Ascending aorta (tissue), 2 donors: ENCODE measurements around the gene PRKAG3. TPM values are rescaled to one million over a fixed set of nuclear protein-coding genes. Genes with fewer than 3 reads are reported as not detected.

Source experiments
- DNase-seq, 2 donors: peaks; one replicate each; pipeline ENCODE4 v3.0.0-alpha.2; 2019; ENCODE audit warnings: low spot score in 2 of 2
- H3K27ac ChIP-seq, 2 donors: fragments of 200-600 bp; sonication (generic); one replicate each; pipeline ENCODE4 v1.5.1; 2016 to 2017; ENCODE audit warnings: mild to moderate bottlenecking in 1 of 2
- H3K27me3 ChIP-seq: fragments of 200-600 bp; sonication (generic); one replicate; pipeline ENCODE4 v1.5.1; 2017
- H3K36me3 ChIP-seq, 2 donors: fragments of 200-600 bp; sonication (generic); one replicate each; pipeline ENCODE4 v1.5.1; 2016
- H3K4me1 ChIP-seq, 2 donors: fragments of 200-600 bp; sonication (generic); one replicate each; pipeline ENCODE4 v1.5.1; 2016 to 2017; ENCODE audit warnings: mild to moderate bottlenecking in 1 of 2
- H3K4me3 ChIP-seq, 2 donors: fragments of 200-600 bp; sonication (generic); one replicate each; pipeline ENCODE4 v1.5.1; 2016 to 2017; ENCODE audit warnings: mild to moderate bottlenecking in 1 of 2
- H3K9me3 ChIP-seq, 2 donors: fragments of 200-600 bp; sonication (generic); one replicate each; pipeline ENCODE4 v1.5.1; 2016
- CTCF ChIP-seq, 3 experiments: fragments of 200-600 bp in 2 of 3; fragments of 450-650 bp in 1 of 3; sonication (generic) in 2 of 3; IDR thresholded peaks; one replicate each; pipeline ENCODE4 v1.5.1; 2016 to 2019; ENCODE audit warnings: antibody characterized with exemption in 3 of 3, mild to moderate bottlenecking in 1 of 3, moderate library complexity in 1 of 3
- intact Hi-C: fragments of 100-400 bp; cut with DNase I; formaldehyde crosslinking; loops from one replicate; pipeline ENCODE4 v1.15.1; 2023
- total RNA-seq: library from RNA; depleted of rRNA; stranded (reverse); fragments of >200 nt; gene quantifications from one replicate; pipeline ENCODE4 v1.1.0, GENCODE V29; 2016

PRKAG3 gene
- total RNA-seq, 1 donor from 2014 or later, result not detected

GRCh38 chr2:218867900-218868299, 36.3 kb upstream of the PRKAG3 start:
- TF ChIP-seq CTCF (IDR thresholded peaks at IDR 0.05), result no peak
- no peaks in the 10 kb centered on the region for H3K36me3 ChIP-seq
- no peak overlapping the region for H3K4me3 ChIP-seq
- no peak overlapping the region for H3K27ac ChIP-seq
- H3K9me3 ChIP-seq, result no peaks in the 10 kb centered on the region
- no peak for DNase-seq
- H3K4me1 ChIP-seq, result peaks cover 3 to 4% of the 10 kb centered on the region in 2 donors
- intact Hi-C loops, result no loop called here
- no peaks in the 10 kb centered on the region for H3K27me3 ChIP-seq

- TF ChIP-seq CTCF (IDR thresholded peaks at IDR 0.05), result no peak
- peaks cover 0 to 2% of the 10 kb centered on the region in 2 donors for H3K4me1 ChIP-seq
- intact Hi-C loops, result no loop called here
- no peak overlapping the region for H3K27ac ChIP-seq
- no peak for DNase-seq
- H3K27me3 ChIP-seq, result peaks cover 9% of the 10 kb centered on the region
- H3K36me3 ChIP-seq, result no peaks in the 10 kb centered on the region
- H3K4me3 ChIP-seq, result no peak overlapping the region
- H3K9me3 ChIP-seq, result no peaks in the 10 kb centered on the region
These were observed 34.4 kb upstream of the PRKAG3 start for GRCh38 chr2:218865999-218866398.

- peaks cover 0 to 8% of the 10 kb centered on the region in 2 donors for H3K4me1 ChIP-seq
- no peaks in the 10 kb centered on the region for H3K9me3 ChIP-seq
- H3K36me3 ChIP-seq, result no peaks in the 10 kb centered on the region
- no peak for TF ChIP-seq CTCF (IDR thresholded peaks at IDR 0.05)
- H3K27ac ChIP-seq, result no peak overlapping the region
- no peak overlapping the region for H3K4me3 ChIP-seq
- intact Hi-C loops, result no loop called here
- no peak for DNase-seq
- peaks cover 15% of the 10 kb centered on the region for H3K27me3 ChIP-seq
These were observed 33.8 kb upstream of the PRKAG3 start for GRCh38 chr2:218865396-218865795.

GRCh38 chr2:218863021-218863520, 31.5 kb upstream of the PRKAG3 start:
- no peaks in the 10 kb centered on the region for H3K36me3 ChIP-seq
- intact Hi-C loops, result no loop called here
- peaks cover 28% of the 10 kb centered on the region for H3K27me3 ChIP-seq
- H3K4me3 ChIP-seq, result no peak overlapping the region
- no peak for TF ChIP-seq CTCF (IDR thresholded peaks at IDR 0.05)
- peaks cover 0 to 14% of the 10 kb centered on the region in 2 donors for H3K4me1 ChIP-seq
- no peaks in the 10 kb centered on the region for H3K9me3 ChIP-seq
- DNase-seq, result no peak
- H3K27ac ChIP-seq, result no peak overlapping the region

- Histone ChIP-seq H3K4me3 (no peak overlapping the region), H3K4me1 (peaks cover 0 to 14% of the 10 kb centered on the region in 2 donors), H3K36me3 (no peaks in the 10 kb centered on the region), H3K27me3 (peaks cover 28% of the 10 kb centered on the region), H3K9me3 (no peaks in the 10 kb centered on the region), H3K27ac (no peak overlapping the region)
- intact Hi-C loops, result no loop called here
- DNase-seq, result no peak
- no peak for TF ChIP-seq CTCF (IDR thresholded peaks at IDR 0.05)
These were observed 30.2 kb upstream of the PRKAG3 start for GRCh38 chr2:218861645-218862318.
